NCI-H187 (cell line): ENCODE measurements around the gene KLHL36.
"Not testable (repeated sequence)": the region's sequence is repeated elsewhere in the genome, so short reads cannot be mapped to it uniquely, and the experiment has no call there.

Source experiments
- DNase-seq, 2 experiments: peaks; one replicate each; lab custom pipeline; 2025; lab: John Stamatoyannopoulos, UW

Gene KLHL36

GRCh38 chr16:84672276-84673202 lies 24.2 kb downstream of the KLHL36 start:
- DNase-seq, result peak in 1 of 2 experiments; percentile 5

- DNase-seq, result no peak
These were observed 24.9 kb downstream of the KLHL36 start for GRCh38 chr16:84673203-84673535.

- no peak for DNase-seq
These were observed 25.2 kb downstream of the KLHL36 start for GRCh38 chr16:84673561-84673960.

GRCh38 chr16:84675423-84675822 lies 27.1 kb downstream of the KLHL36 start:
- no peak for DNase-seq

GRCh38 chr16:84675884-84676283 lies 27.6 kb downstream of the KLHL36 start:
- DNase-seq, result no peak

- no peak for DNase-seq
These were observed 28.9 kb downstream of the KLHL36 start for GRCh38 chr16:84677017-84677803.

- no peak for DNase-seq
These were observed 29.5 kb downstream of the KLHL36 start for GRCh38 chr16:84677849-84678248.

GRCh38 chr16:84678541-84678940 lies 30.2 kb downstream of the KLHL36 start:
- no peak for DNase-seq

- no peak for DNase-seq
These were observed 32.0 kb downstream of the KLHL36 start for GRCh38 chr16:84680165-84680842.

- DNase-seq, result no peak
These were observed 32.7 kb downstream of the KLHL36 start for GRCh38 chr16:84680843-84681629.

- no peak for DNase-seq
These were observed 35.6 kb downstream of the KLHL36 start for GRCh38 chr16:84683691-84684591.

- DNase-seq, result no peak
These were observed 36.3 kb downstream of the KLHL36 start for GRCh38 chr16:84684592-84684965.

- DNase-seq, result no peak
These were observed 36.9 kb downstream of the KLHL36 start for GRCh38 chr16:84685210-84685609.

GRCh38 chr16:84686707-84687298 lies 38.5 kb downstream of the KLHL36 start:
- no peak for DNase-seq

- DNase-seq, result no peak
These were observed 39.4 kb downstream of the KLHL36 start for GRCh38 chr16:84687715-84688114.

GRCh38 chr16:84688163-84688562 lies 39.9 kb downstream of the KLHL36 start:
- DNase-seq, result not testable (repeated sequence)

GRCh38 chr16:84689111-84689510 lies 40.8 kb downstream of the KLHL36 start:
- no peak for DNase-seq

- DNase-seq, result no peak
These were observed 41.9 kb downstream of the KLHL36 start for GRCh38 chr16:84690088-84690819.

GRCh38 chr16:84692451-84693214 lies 44.3 kb downstream of the KLHL36 start:
- no peak for DNase-seq
